Vagina (tissue), 2 donors: Measurements from ENCODE around the gene MYH8.

ENCODE experiments used
- CTCF ChIP-seq, 3 experiments: fragments of 450-650 bp in 2 of 3; fragments of 200-600 bp in 1 of 3; sonication (generic) in 1 of 3; IDR thresholded peaks; one replicate each; pipeline ENCODE4 v1.5.1; 2017 to 2019; ENCODE audit warnings: antibody characterized with exemption in 3 of 3, mild to moderate bottlenecking in 2 of 3, moderate library complexity in 2 of 3
- POLR2A ChIP-seq, 2 donors: fragments of 450-650 bp; IDR thresholded peaks; one replicate each; pipeline ENCODE4 v1.6.1; 2017; ENCODE audit warnings: antibody characterized with exemption in 2 of 2, mild to moderate bottlenecking in 2 of 2, moderate library complexity in 2 of 2
- POLR2AphosphoS5 ChIP-seq, 2 donors: sonication (generic); formaldehyde crosslinking; IDR thresholded peaks; one replicate each; pipeline ENCODE4 v1.9.0; 2017; ENCODE audit warnings: antibody characterized with exemption in 2 of 2, mild to moderate bottlenecking in 2 of 2, low read depth in 1 of 2; ENCODE audit not compliant: insufficient read depth in 1 of 2

- no peak for TF ChIP-seq CTCF (IDR thresholded peaks at IDR 0.05)
- TF ChIP-seq POLR2A (IDR thresholded peaks at IDR 0.05), result no peak
- TF ChIP-seq POLR2AphosphoS5 (IDR thresholded peaks at IDR 0.05; ENCODE audit: insufficient read depth in 1 of 2, low read depth in 1 of 2), result no peak
These were observed 68.9 kb downstream of the MYH8 start for GRCh38 chr17:10352893-10353292.
